ENCODE results near the gene IGF1R.

- no peak for TF ChIP-seq POLR2A (IDR thresholded peaks at IDR 0.05; ENCODE audit: low read length)
- TF ChIP-seq GATA1 (IDR thresholded peaks at IDR 0.05; ENCODE audit: low read depth, low read length): no peak
Observed at GRCh38 chr15:98838387-98839259, 190.3 kb downstream of the IGF1R start.
